HEK293T (cell line): Measurements from ENCODE around the gene ATG16L2.
"Not testable (repeated sequence)": the region's sequence is repeated elsewhere in the genome, so short reads cannot be mapped to it uniquely, and the experiment has no call there.

ENCODE experiments used
- CTCF ChIA-PET: fragments of 350-600 bp; formaldehyde crosslinking; extraction: SDS; loops from one replicate; lab custom pipeline; 2021; ENCODE audit warnings: antibody characterized with exemption, inconsistent platforms; lab: Yijun Ruan, JAX
- POLR2A ChIA-PET: fragments of 350-600 bp; formaldehyde crosslinking; extraction: SDS; loops from one replicate; lab custom pipeline; 2020; ENCODE audit warnings: antibody characterized with exemption, inconsistent platforms; lab: Yijun Ruan, JAX
- DNase-seq: peaks from one replicate; pipeline ENCODE4 v3.0.0; 2012; ENCODE audit warnings: mixed read lengths; ENCODE audit errors: extremely low spot score
- ARNT ChIP-seq: fragments of 450-650 bp; IDR thresholded peaks from 2 replicates; pipeline ENCODE4 v1.6.1; 2017; ENCODE audit warnings: mild to moderate bottlenecking
- BHLHE40 ChIP-seq: fragments of 450-650 bp; IDR thresholded peaks from 2 replicates; pipeline ENCODE4 v1.6.1; 2016; ENCODE audit warnings: mild to moderate bottlenecking, moderate library complexity, borderline replicate concordance
- CTBP1 ChIP-seq: fragments of 450-650 bp; IDR thresholded peaks from 2 replicates; pipeline ENCODE4 v1.6.1; 2016; ENCODE audit warnings: borderline replicate concordance
- ELF4 ChIP-seq: fragments of 450-650 bp; IDR thresholded peaks from 2 replicates; pipeline ENCODE4 v1.6.1; 2017; ENCODE audit warnings: antibody characterized with exemption
- FOXA1 ChIP-seq: fragments of 450-650 bp; IDR thresholded peaks from 2 replicates; pipeline ENCODE4 v1.6.1; 2016; ENCODE audit warnings: mild to moderate bottlenecking
- FOXK2 ChIP-seq: fragments of 450-650 bp; IDR thresholded peaks from 2 replicates; pipeline ENCODE4 v1.6.1; 2016; ENCODE audit warnings: mild to moderate bottlenecking
- FOXM1 ChIP-seq: fragments of 450-650 bp; IDR thresholded peaks from 2 replicates; pipeline ENCODE4 v1.6.1; 2017; ENCODE audit warnings: mild to moderate bottlenecking, borderline replicate concordance
- HDGF ChIP-seq: fragments of 450-650 bp; IDR thresholded peaks from 2 replicates; pipeline ENCODE4 v1.6.1; 2017; ENCODE audit warnings: antibody characterized with exemption, borderline replicate concordance
- L3MBTL2 ChIP-seq: fragments of 450-650 bp; conservative IDR thresholded peaks from 2 replicates; pipeline ENCODE4 v1.6.1; 2016; ENCODE audit warnings: mild to moderate bottlenecking
- LEF1 ChIP-seq: fragments of 450-650 bp; IDR thresholded peaks from 2 replicates; pipeline ENCODE4 v1.6.1; 2017; ENCODE audit warnings: mild to moderate bottlenecking, borderline replicate concordance
- NFRKB ChIP-seq: fragments of 450-650 bp; IDR thresholded peaks from 2 replicates; pipeline ENCODE4 v1.6.1; 2016; ENCODE audit warnings: mild to moderate bottlenecking, moderate library complexity
- SP1 ChIP-seq: fragments of 450-650 bp; IDR thresholded peaks from 2 replicates; pipeline ENCODE4 v1.6.1; 2017
- SUZ12 ChIP-seq: fragments of 450-650 bp; IDR thresholded peaks from 2 replicates; pipeline ENCODE4 v1.6.1; 2016; ENCODE audit warnings: mild to moderate bottlenecking
- TARDBP ChIP-seq: fragments of 450-650 bp; IDR thresholded peaks from 2 replicates; pipeline ENCODE4 v1.6.1; 2016
- ZNF384 ChIP-seq: fragments of 450-650 bp; IDR thresholded peaks from 2 replicates; pipeline ENCODE4 v1.6.1; 2016
- TF ChIP-seq, protein P1 (sequence below): fragments of 450-650 bp; IDR thresholded peaks from 2 replicates; pipeline ENCODE4 v1.6.1; 2016

The ATG16L2 gene

GRCh38 chr11:72826942-72827480 is 12.8 kb downstream of the ATG16L2 start:
- POLR2A ChIA-PET, result interaction anchor here (1.3 kb wide), 1 partner anchor 14 kb away, joined by 3 read pairs; no protein-coding TSS in a partner anchor
- CTCF ChIA-PET, result interaction anchor here (1.3 kb wide), 1 partner anchor 358 kb away, joined by 3 read pairs; no protein-coding TSS in a partner anchor
- no peak for TF ChIP-seq FOXM1
- TF ChIP-seq SUZ12, result no peak
- TF ChIP-seq CTBP1, result no peak
- no peak for TF ChIP-seq SP1
- no peak for TF ChIP-seq ZNF384
- TF ChIP-seq TARDBP, result no peak
- DNase-seq, result no peak

- POLR2A ChIA-PET, result interaction anchor here (1.3 kb wide), 1 partner anchor 15 kb away, joined by 3 read pairs; no protein-coding TSS in a partner anchor
- DNase-seq, result not testable (repeated sequence)
- CTCF ChIA-PET, result interaction anchor here (1.3 kb wide), 1 partner anchor 358 kb away, joined by 3 read pairs; no protein-coding TSS in a partner anchor
These were observed 13.4 kb downstream of the ATG16L2 start for GRCh38 chr11:72827656-72828055.

DNA sequence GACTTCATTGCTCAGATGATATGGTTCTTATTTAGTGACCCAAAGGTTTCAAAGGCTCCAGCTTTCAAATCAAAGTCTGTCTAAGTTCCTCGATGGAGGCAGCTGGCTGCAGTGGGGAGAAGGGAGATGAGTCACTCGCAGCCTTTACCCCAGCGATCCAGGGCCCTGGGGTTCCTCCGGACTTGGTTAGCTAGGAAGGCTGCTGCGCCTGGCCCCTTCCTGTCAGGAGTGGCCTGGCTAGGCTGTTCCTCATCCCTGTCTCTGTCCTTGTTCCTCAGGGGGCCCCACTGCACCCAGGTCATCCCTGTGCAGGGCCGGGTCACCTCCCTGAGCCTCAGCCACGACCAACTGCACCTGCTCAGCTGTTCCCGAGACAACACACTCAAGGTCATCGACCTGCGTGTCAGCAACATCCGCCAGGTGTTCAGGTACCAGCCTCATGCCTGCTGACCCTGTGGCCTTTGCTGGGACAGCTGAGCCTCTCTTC is 13.9 kb downstream of the ATG16L2 start:
- no peak for DNase-seq
- POLR2A ChIA-PET, result interaction anchor here (0.9 to 1.3 kb wide), 2 partner anchors 15 to 39 kb away, joined by 3 read pairs; no protein-coding TSS in a partner anchor
- no peak for TF ChIP-seq SUZ12
- TF ChIP-seq FOXA1, result no peak
- no peak for TF ChIP-seq FOXK2
- TF ChIP-seq TARDBP, result no peak
- no peak for TF ChIP-seq ELF4
- no peak for TF ChIP-seq HDGF
- no peak for TF ChIP-seq LEF1
- TF ChIP-seq SP1, result no peak
- TF ChIP-seq, protein P1, sequence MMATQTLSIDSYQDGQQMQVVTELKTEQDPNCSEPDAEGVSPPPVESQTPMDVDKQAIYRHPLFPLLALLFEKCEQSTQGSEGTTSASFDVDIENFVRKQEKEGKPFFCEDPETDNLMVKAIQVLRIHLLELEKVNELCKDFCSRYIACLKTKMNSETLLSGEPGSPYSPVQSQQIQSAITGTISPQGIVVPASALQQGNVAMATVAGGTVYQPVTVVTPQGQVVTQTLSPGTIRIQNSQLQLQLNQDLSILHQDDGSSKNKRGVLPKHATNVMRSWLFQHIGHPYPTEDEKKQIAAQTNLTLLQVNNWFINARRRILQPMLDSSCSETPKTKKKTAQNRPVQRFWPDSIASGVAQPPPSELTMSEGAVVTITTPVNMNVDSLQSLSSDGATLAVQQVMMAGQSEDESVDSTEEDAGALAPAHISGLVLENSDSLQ, result no peak
- TF ChIP-seq BHLHE40, result no peak
- TF ChIP-seq ZNF384, result no peak
- TF ChIP-seq FOXM1, result no peak
- TF ChIP-seq ARNT, result no peak
- TF ChIP-seq NFRKB, result no peak
- no peak for TF ChIP-seq CTBP1
- no peak for TF ChIP-seq L3MBTL2
- CTCF ChIA-PET, result interaction anchor here (1.3 kb wide), 1 partner anchor 357 kb away, joined by 3 read pairs; no protein-coding TSS in a partner anchor

GRCh38 chr11:72828692-72829101 is 14.5 kb downstream of the ATG16L2 start:
- ChIA-PET CTCF (no interaction called here), POLR2A (interaction anchor here (0.9 kb wide), 1 partner anchor 38 kb away, joined by 3 read pairs; no protein-coding TSS in a partner anchor)
- no peak for DNase-seq
- TF ChIP-seq SUZ12, result no peak
- no peak for TF ChIP-seq FOXA1
- no peak for TF ChIP-seq TARDBP
- no peak for TF ChIP-seq ELF4
- TF ChIP-seq, protein P1, result no peak
- no peak for TF ChIP-seq LEF1
- TF ChIP-seq L3MBTL2, result no peak
- no peak for TF ChIP-seq SP1
- TF ChIP-seq BHLHE40, result no peak
- TF ChIP-seq NFRKB, result no peak
- no peak for TF ChIP-seq CTBP1
- no peak for TF ChIP-seq ARNT
- TF ChIP-seq HDGF, result no peak

- POLR2A ChIA-PET, result no interaction called here
- CTCF ChIA-PET, result no interaction called here
- no peak for TF ChIP-seq L3MBTL2
- TF ChIP-seq, protein P1, result no peak
- no peak for TF ChIP-seq HDGF
- TF ChIP-seq NFRKB, result no peak
- TF ChIP-seq ELF4, result no peak
- TF ChIP-seq FOXA1, result no peak
- no peak for DNase-seq
These were observed 15.0 kb downstream of the ATG16L2 start for GRCh38 chr11:72829178-72829577.

DNA sequence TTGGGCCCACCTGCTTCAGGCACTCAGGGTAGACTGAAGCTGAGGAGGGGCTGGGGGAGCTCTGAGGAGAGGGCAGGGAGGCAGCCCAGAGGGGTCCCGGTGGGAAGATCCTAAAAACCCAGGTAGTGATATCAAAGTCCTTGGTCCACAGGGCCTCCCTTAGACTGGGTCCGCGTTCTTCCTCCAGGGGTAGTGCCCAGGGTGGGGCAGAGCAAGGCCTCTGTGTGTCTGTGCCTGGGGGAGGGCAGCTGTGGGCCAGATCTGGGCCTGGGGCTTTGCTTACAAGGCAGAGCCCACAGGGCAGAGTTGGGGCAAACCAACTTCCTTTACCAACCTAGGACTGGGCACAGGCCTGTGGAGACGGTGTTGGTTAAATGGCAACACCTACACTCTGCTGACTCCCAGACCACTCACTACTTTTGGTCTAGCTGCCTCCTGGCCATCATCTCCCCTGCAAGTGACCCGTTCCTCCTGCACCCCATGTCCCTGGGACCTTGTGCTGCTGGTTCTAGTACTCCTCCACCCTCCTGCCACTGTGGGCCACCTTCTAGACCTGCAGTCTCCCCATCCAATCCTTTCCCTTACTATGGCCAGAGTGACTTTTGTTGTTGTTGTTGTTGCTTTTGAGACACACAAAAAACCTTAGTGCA is 15.8 kb downstream of the ATG16L2 start:
- TF ChIP-seq FOXK2 (no peak), NFRKB (no peak), SP1 (no peak), LEF1 (no peak), CTBP1 (no peak), HDGF (no peak), FOXM1 (no peak), ARNT (no peak), ZNF384 (no peak), L3MBTL2 (no peak), BHLHE40 (no peak), SUZ12 (no peak)
- ChIA-PET POLR2A (no interaction called here), CTCF (no interaction called here)
- DNase-seq, result no peak
